ENCODE data around the gene CFAP210.

The CFAP210 gene

GRCh38 chr2:169694113-169694893 is at the start of gene CFAP210, which contains the start of gene PHOSPHO2 (continued):
- TF ChIP-seq REST (tag by site-specific recombination; IDR thresholded peaks at IDR 0.05): peak; percentile 26; the same call in 1 of the 2 replicates
- TF ChIP-seq ZNF843 (tag by site-specific recombination; IDR thresholded peaks at IDR 0.05): 0 out of 2 replicates have a peak, but pooled peaks have one; percentile 32
- no peak for TF ChIP-seq ZNF747 (tag by site-specific recombination; IDR thresholded peaks at IDR 0.05)
- TF ChIP-seq ZNF280C (tag by site-specific recombination; IDR thresholded peaks at IDR 0.05): no peak
- no peak for TF ChIP-seq ZNF548 (tag by site-specific recombination; IDR thresholded peaks at IDR 0.05)
- peak; percentile 77 for TF ChIP-seq SP2 (tag by site-specific recombination; IDR thresholded peaks at IDR 0.05)
- TF ChIP-seq PBX3 (CRISPR knock-in tag; IDR thresholded peaks at IDR 0.05): no peak
- TF ChIP-seq ZNF114 (tag by site-specific recombination; IDR thresholded peaks at IDR 0.05): no peak
- TF ChIP-seq HOXD13 (CRISPR knock-in tag; IDR thresholded peaks at IDR 0.05; ENCODE audit: borderline replicate concordance): no peak
- no peak for TF ChIP-seq ZNF677 (tag by site-specific recombination; IDR thresholded peaks at IDR 0.05)
- no peak for TF ChIP-seq ZNF362 (tag by site-specific recombination; IDR thresholded peaks at IDR 0.05)
- 0 out of 2 replicates have a peak, but pooled peaks have one; percentile 53 for TF ChIP-seq GLI4 (tag by site-specific recombination; IDR thresholded peaks at IDR 0.05)
- TF ChIP-seq HOXC10 (CRISPR knock-in tag; IDR thresholded peaks at IDR 0.05): no peak
- TF ChIP-seq HOXA7 (CRISPR knock-in tag; IDR thresholded peaks at IDR 0.05; ENCODE audit: borderline replicate concordance): no peak
- no peak for TF ChIP-seq ZNF169 (tag by site-specific recombination; IDR thresholded peaks at IDR 0.05)
- TF ChIP-seq INSM2 (tag by site-specific recombination; IDR thresholded peaks at IDR 0.05): 0 out of 2 replicates have a peak, but pooled peaks have one; percentile 14
- TF ChIP-seq ZNF184 (tag by site-specific recombination; IDR thresholded peaks at IDR 0.05): no peak
- TF ChIP-seq ZNF768 (tag by site-specific recombination; IDR thresholded peaks at IDR 0.05): no peak
- TF ChIP-seq ZNF37A (tag by site-specific recombination; IDR thresholded peaks at IDR 0.05): no peak
- TF ChIP-seq TRIM28 (IDR thresholded peaks at IDR 0.05; ENCODE audit: borderline replicate concordance, low read length): peak; percentile 62; the same call in 1 of the 2 replicates
- TF ChIP-seq ZNF660 (tag by site-specific recombination; IDR thresholded peaks at IDR 0.05): no peak
- TF ChIP-seq ZNF544 (tag by site-specific recombination; IDR thresholded peaks at IDR 0.05): no peak
- TF ChIP-seq ZNF26 (tag by site-specific recombination; IDR thresholded peaks at IDR 0.05): no peak
- TF ChIP-seq ZNF341 (tag by site-specific recombination; IDR thresholded peaks at IDR 0.05; ENCODE audit: low read depth): peak; percentile 80
- TF ChIP-seq ZNF76 (tag by site-specific recombination; IDR thresholded peaks at IDR 0.05; ENCODE audit: borderline replicate concordance, low read depth): peak; percentile 70; the same call in 1 of the 2 replicates
- no peak for TF ChIP-seq ZNF792 (tag by site-specific recombination; IDR thresholded peaks at IDR 0.05)
- TF ChIP-seq ZNF23 (tag by site-specific recombination; IDR thresholded peaks at IDR 0.05; ENCODE audit: borderline replicate concordance): no peak
- TF ChIP-seq BCL11A (tag by site-specific recombination; IDR thresholded peaks at IDR 0.05; ENCODE audit: low read depth): no peak
- TF ChIP-seq ZNF629 (tag by site-specific recombination; IDR thresholded peaks at IDR 0.05): peak; percentile 63
- TF ChIP-seq ZNF423 (tag by site-specific recombination; IDR thresholded peaks at IDR 0.05): no peak

All from HEK293 (cell line).